SK-N-MC (cell line): Measurements from ENCODE around the gene ERBIN.
A peak's percentile ranks its signal among the peaks of the same experiment; 100 is the strongest.

Experiments used
- DNase-seq: peaks from one replicate; pipeline ENCODE4 v3.0.0-alpha.2; 2011; ENCODE audit warnings: low read depth, low spot score
- H3K27ac ChIP-seq: fragments of 200-600 bp; sonication (generic); 2 replicates; pipeline ENCODE4 v1.5.1; 2016; ENCODE audit warnings: mixed run types
- H3K36me3 ChIP-seq: fragments of 200-600 bp; sonication (generic); 2 replicates; pipeline ENCODE4 v1.6.1; 2017; ENCODE audit warnings: antibody characterized with exemption, low read length, mixed read lengths; ENCODE audit not compliant: insufficient read depth
- H3K4me3 ChIP-seq: fragments of 200-600 bp; sonication (generic); 2 replicates; pipeline ENCODE4 v1.5.1; 2016
- H3K9ac ChIP-seq: fragments of 200-600 bp; sonication (generic); 2 replicates; pipeline ENCODE4 v1.8.0; 2017; ENCODE audit warnings: mixed run types, mixed read lengths; ENCODE audit not compliant: insufficient read length
- H3K9me3 ChIP-seq: fragments of 200-600 bp; sonication (generic); 2 replicates; pipeline ENCODE4 v1.6.1; 2017; ENCODE audit warnings: low read depth, mild to moderate bottlenecking, antibody characterized with exemption, low read length, moderate library complexity, mixed read lengths
- EZH2 ChIP-seq: fragments of 200-600 bp; sonication (generic); IDR thresholded peaks from one replicate; pipeline ENCODE4 v1.6.1; 2017; ENCODE audit warnings: antibody characterized with exemption
- FOXP2 ChIP-seq: optimal IDR thresholded peaks from 2 replicates; pipeline ENCODE3; 2011; ENCODE audit warnings: mild to moderate bottlenecking, moderate library complexity; ENCODE audit not compliant: insufficient read depth; ENCODE audit errors: extremely low read length, control extremely low read depth
- POLR2AphosphoS5 ChIP-seq: IDR thresholded peaks from 2 replicates; pipeline ENCODE4 v1.6.1; 2012; ENCODE audit warnings: mild to moderate bottlenecking, low read depth, low read length, borderline replicate concordance

Gene ERBIN

DNA sequence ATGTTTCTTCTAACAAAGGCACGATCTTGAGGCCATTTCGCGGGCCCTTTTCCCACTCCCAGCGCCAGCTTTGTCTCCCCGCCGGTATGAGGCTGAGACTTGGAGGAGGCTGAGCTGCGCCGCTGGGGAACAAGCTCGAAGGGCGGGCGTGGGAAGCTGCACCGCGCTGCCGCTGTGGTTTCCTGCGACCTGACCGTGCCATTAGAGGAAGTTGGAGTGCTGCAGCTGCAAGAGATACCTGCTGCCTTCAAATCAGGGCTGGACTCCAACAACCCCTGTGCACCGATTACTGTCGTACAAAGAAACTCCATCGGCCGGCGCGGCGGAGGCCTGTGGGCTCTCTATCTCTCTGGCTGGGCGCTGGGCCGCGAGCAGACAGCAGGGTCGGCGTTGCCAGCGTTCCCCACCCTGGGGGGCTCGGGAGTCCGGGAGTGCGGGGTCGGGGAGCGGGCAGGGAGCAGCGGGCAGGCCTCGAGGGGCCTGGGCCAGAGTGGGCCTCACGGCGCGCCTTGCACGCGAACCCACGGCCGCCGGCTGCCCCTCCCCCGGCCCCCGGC is 1.3 kb upstream of the ERBIN start:
- Histone ChIP-seq H3K27ac (peak overlapping the region; percentile 79), H3K36me3 (0 out of 2 replicates have a peak, but pooled peaks cover 4% of the 10 kb centered on the region), H3K4me3 (peak overlapping the region; percentile 81), H3K9ac (peak overlapping the region; percentile 75), H3K9me3 (no peaks in the 10 kb centered on the region)
- no peak for DNase-seq
- TF ChIP-seq FOXP2 = no peak
- peak; percentile 27; the same call in 1 of the 2 replicates for TF ChIP-seq POLR2AphosphoS5

DNA sequence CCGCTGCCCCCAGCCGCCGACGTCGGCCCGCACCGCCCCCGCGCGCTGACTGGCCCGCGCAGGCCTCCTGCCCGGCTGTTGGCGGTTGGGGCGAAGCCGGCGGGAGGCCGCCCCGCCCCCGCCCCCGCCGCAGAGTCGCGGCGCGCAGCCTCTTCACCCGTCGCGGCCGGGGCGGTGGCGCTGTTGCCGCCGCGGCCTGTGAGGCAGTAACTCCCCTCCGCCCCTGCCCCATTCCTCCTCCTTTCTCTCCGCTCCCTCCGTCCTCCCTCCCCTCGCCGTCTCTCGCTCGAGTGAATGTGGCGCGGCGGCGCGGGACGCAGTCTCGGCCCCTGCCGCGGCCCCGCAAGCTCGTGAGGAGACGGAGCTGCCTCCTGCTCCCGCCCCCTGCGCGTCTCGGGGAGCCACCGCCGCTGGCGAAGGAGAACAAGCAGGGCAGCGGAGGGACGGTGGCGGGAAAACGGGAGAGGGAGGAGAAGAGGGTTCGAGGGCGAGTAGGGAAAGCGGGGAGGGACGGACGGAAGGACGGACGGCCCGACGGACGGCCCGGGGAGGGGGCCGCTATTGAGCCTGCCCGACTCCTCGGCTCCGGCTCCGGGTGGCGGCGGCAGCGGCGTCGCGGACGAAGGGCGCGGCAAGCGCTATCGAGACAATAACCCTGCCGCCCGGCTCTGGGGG is 637 bp upstream of the ERBIN start:
- peak overlapping the region; percentile 92 for H3K4me3 ChIP-seq
- DNase-seq = no peak
- no peaks in the 10 kb centered on the region for H3K9me3 ChIP-seq
- peak overlapping the region; percentile 81 for H3K9ac ChIP-seq
- H3K27ac ChIP-seq = peak overlapping the region; percentile 95
- H3K36me3 ChIP-seq = peaks cover 6% of the 10 kb centered on the region
- TF ChIP-seq POLR2AphosphoS5 (peak; percentile 81), FOXP2 (no peak)

GRCh38 chr5:65926893-65927292 is 518 bp downstream of the ERBIN start:
- TF ChIP-seq FOXP2 (no peak), EZH2 (no peak), POLR2AphosphoS5 (no peak)
- Histone ChIP-seq H3K4me3 (peak overlapping the region; percentile 92), H3K27ac (peak overlapping the region; percentile 95), H3K36me3 (peaks cover 11% of the 10 kb centered on the region), H3K9me3 (no peaks in the 10 kb centered on the region), H3K9ac (peak overlapping the region; percentile 81)
- DNase-seq = no peak

GRCh38 chr5:65927503-65928321 is 1.3 kb downstream of the ERBIN start:
- H3K36me3 ChIP-seq = peaks cover 11% of the 10 kb centered on the region
- peak overlapping the region; percentile 92 for H3K4me3 ChIP-seq
- H3K9me3 ChIP-seq = no peaks in the 10 kb centered on the region
- H3K27ac ChIP-seq = peak overlapping the region; percentile 95
- peak overlapping the region; percentile 81 for H3K9ac ChIP-seq
- no peak for TF ChIP-seq EZH2
- no peak for DNase-seq

DNA sequence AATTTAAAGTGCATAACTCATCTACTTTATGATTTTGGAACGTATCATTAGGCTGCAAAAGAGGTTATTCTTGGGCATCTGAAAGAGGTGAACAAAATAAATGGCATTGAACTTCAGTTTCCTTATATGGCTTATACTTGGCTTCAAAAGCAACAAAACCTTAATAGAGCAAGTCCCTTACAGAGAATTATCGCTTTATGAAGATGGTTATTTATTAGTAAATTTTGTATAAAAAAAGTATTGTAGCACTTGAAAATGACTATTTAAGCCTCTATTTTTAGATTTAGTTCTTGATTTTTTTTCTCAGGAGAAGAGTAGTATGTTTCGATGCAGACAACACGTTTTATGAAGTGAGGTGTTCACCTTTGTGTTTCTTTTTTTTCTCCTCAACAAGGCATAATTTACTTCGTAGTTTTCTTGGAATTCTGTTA is 2.0 kb downstream of the ERBIN start:
- Histone ChIP-seq H3K9me3 (no peaks in the 10 kb centered on the region), H3K27ac (peak overlapping the region; percentile 13), H3K9ac (peak overlapping the region; percentile 81), H3K4me3 (peak overlapping the region; percentile 92), H3K36me3 (peaks cover 11% of the 10 kb centered on the region)
- TF ChIP-seq EZH2 (no peak), FOXP2 (no peak), POLR2AphosphoS5 (no peak)
- DNase-seq = no peak

- Histone ChIP-seq H3K9ac (peak overlapping the region; percentile 81), H3K27ac (0 out of 2 replicates have a peak overlapping the region, but pooled peaks have one; percentile 13), H3K36me3 (peaks cover 11% of the 10 kb centered on the region), H3K9me3 (no peaks in the 10 kb centered on the region), H3K4me3 (peak overlapping the region; percentile 92)
- DNase-seq = no peak
- TF ChIP-seq POLR2AphosphoS5 (no peak), EZH2 (no peak), FOXP2 (no peak)
Observed at GRCh38 chr5:65928860-65929259, 2.5 kb downstream of the ERBIN start.

GRCh38 chr5:65932676-65933075 is 6.3 kb downstream of the ERBIN start:
- no peaks in the 10 kb centered on the region for H3K9me3 ChIP-seq
- H3K36me3 ChIP-seq = peaks cover 11% of the 10 kb centered on the region
- H3K9ac ChIP-seq = no peak overlapping the region
- H3K27ac ChIP-seq = no peak overlapping the region
- H3K4me3 ChIP-seq = no peak overlapping the region
- DNase-seq = no peak
- TF ChIP-seq FOXP2 (no peak), EZH2 (no peak), POLR2AphosphoS5 (no peak)

- no peak for TF ChIP-seq EZH2
- TF ChIP-seq FOXP2 = no peak
- H3K36me3 ChIP-seq = peaks cover 11% of the 10 kb centered on the region
- H3K9me3 ChIP-seq = no peaks in the 10 kb centered on the region
- H3K27ac ChIP-seq = no peak overlapping the region
- DNase-seq = no peak
- no peak overlapping the region for H3K4me3 ChIP-seq
- H3K9ac ChIP-seq = no peak overlapping the region
Observed at GRCh38 chr5:65933295-65933694, 6.9 kb downstream of the ERBIN start.
